ENCODE results near the gene AGBL1. TPM values are rescaled to one million over a fixed set of nuclear protein-coding genes. Genes with fewer than 3 reads are reported as not detected.
"Not testable (repeated sequence)": the region's sequence is repeated elsewhere in the genome, so short reads cannot be mapped to it uniquely, and the experiment has no call there.

The AGBL1 gene
- total RNA-seq, 1 experiment from 2014 or later, result not detected

- ChIA-PET CTCF (no interaction called here), POLR2A (ENCODE audit: unreplicated experiment) (no interaction called here)
- no peaks in the 10 kb centered on the region for H4K20me1 ChIP-seq (ENCODE audit: insufficient read depth)
- H3K4me1 ChIP-seq (replicated peaks; ENCODE audit: insufficient read depth), result no peaks in the 10 kb centered on the region
- no peaks in the 10 kb centered on the region for H3K79me2 ChIP-seq (ENCODE audit: low read depth)
- no peak overlapping the region for H3K4me3 ChIP-seq
- H3F3A ChIP-seq (ENCODE audit: insufficient read depth, low read depth), result no peaks in the 10 kb centered on the region
- DNase-seq, result no peak
- H3K9me3 ChIP-seq (ENCODE audit: insufficient read depth, low read depth), result no peaks in the 10 kb centered on the region
- H2AFZ ChIP-seq, result no peak overlapping the region
- H3K9me2 ChIP-seq (ENCODE audit: insufficient read depth), result no peaks in the 10 kb centered on the region
- H3K4me2 ChIP-seq, result no peak overlapping the region
- no peaks in the 10 kb centered on the region for H3K36me3 ChIP-seq (ENCODE audit: low read depth)
- TF ChIP-seq, protein P1, sequence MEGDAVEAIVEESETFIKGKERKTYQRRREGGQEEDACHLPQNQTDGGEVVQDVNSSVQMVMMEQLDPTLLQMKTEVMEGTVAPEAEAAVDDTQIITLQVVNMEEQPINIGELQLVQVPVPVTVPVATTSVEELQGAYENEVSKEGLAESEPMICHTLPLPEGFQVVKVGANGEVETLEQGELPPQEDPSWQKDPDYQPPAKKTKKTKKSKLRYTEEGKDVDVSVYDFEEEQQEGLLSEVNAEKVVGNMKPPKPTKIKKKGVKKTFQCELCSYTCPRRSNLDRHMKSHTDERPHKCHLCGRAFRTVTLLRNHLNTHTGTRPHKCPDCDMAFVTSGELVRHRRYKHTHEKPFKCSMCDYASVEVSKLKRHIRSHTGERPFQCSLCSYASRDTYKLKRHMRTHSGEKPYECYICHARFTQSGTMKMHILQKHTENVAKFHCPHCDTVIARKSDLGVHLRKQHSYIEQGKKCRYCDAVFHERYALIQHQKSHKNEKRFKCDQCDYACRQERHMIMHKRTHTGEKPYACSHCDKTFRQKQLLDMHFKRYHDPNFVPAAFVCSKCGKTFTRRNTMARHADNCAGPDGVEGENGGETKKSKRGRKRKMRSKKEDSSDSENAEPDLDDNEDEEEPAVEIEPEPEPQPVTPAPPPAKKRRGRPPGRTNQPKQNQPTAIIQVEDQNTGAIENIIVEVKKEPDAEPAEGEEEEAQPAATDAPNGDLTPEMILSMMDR (conservative IDR thresholded peaks at IDR 0.05), result no peak
- no peak for TF ChIP-seq EZH2 (IDR thresholded peaks at IDR 0.05; ENCODE audit: low read depth)
- no TSS peak for BruUV-seq (replicated peaks)
- intact Hi-C loops (cut with micrococcal nuclease; ENCODE audit: unreplicated experiment), result no loop called here
- H3K27ac ChIP-seq, result no peak overlapping the region
- H3K27me3 ChIP-seq (ENCODE audit: insufficient read depth, low read depth), result no peaks in the 10 kb centered on the region
Observed at GRCh38 chr15:87038404-87038803, 958.7 kb downstream of the AGBL1 start.

DNA sequence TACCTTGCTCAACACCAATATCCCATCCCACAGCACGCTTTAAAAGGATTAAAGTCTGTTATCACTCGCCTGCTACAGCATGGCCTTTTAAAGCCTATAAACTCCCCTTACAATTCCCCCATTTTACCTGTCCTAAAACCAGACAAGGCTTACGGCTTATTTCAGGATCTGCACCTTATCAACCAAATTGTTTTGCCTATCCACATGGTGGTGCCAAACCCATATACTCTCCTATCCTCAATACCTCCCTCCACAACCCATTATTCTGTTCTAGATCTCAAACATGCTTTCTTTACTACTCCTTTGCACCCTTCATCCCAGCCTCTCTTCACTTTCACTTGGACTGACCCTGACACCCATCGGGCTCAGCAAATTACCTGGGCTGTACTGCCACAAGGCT lies 962.9 kb downstream of the AGBL1 start:
- H3K4me3 ChIP-seq; H3K9me2 ChIP-seq (ENCODE audit: insufficient read depth); H3K79me2 ChIP-seq (ENCODE audit: low read depth); H4K20me1 ChIP-seq (ENCODE audit: insufficient read depth); BruUV-seq (replicated peaks); H3K9me3 ChIP-seq (ENCODE audit: insufficient read depth, low read depth); H3K27ac ChIP-seq; H3K4me1 ChIP-seq (replicated peaks; ENCODE audit: insufficient read depth); H3F3A ChIP-seq (ENCODE audit: insufficient read depth, low read depth); DNase-seq; intact Hi-C loops (cut with micrococcal nuclease; ENCODE audit: unreplicated experiment); H3K27me3 ChIP-seq (ENCODE audit: insufficient read depth, low read depth); H3K4me2 ChIP-seq; POLR2A ChIA-PET (ENCODE audit: unreplicated experiment); CTCF ChIA-PET; H2AFZ ChIP-seq; H3K36me3 ChIP-seq (ENCODE audit: low read depth): not testable (repeated sequence)

GRCh38 chr15:87045746-87046145 lies 966.1 kb downstream of the AGBL1 start:
- H3K9me3 ChIP-seq (ENCODE audit: insufficient read depth, low read depth), result no peaks in the 10 kb centered on the region
- no peaks in the 10 kb centered on the region for H3F3A ChIP-seq (ENCODE audit: insufficient read depth, low read depth)
- H3K4me2 ChIP-seq, result no peak overlapping the region
- ChIA-PET CTCF (no interaction called here), POLR2A (ENCODE audit: unreplicated experiment) (no interaction called here)
- no peaks in the 10 kb centered on the region for H3K9me2 ChIP-seq (ENCODE audit: insufficient read depth)
- no peaks in the 10 kb centered on the region for H3K27me3 ChIP-seq (ENCODE audit: insufficient read depth, low read depth)
- H2AFZ ChIP-seq, result no peak overlapping the region
- H3K36me3 ChIP-seq (ENCODE audit: low read depth), result no peaks in the 10 kb centered on the region
- no peaks in the 10 kb centered on the region for H4K20me1 ChIP-seq (ENCODE audit: insufficient read depth)
- H3K4me1 ChIP-seq (replicated peaks; ENCODE audit: insufficient read depth), result no peaks in the 10 kb centered on the region
- H3K79me2 ChIP-seq (ENCODE audit: low read depth), result no peaks in the 10 kb centered on the region
- H3K4me3 ChIP-seq, result no peak overlapping the region
- no peak overlapping the region for H3K27ac ChIP-seq
- DNase-seq, result peak; percentile 11 to 58
- BruUV-seq (replicated peaks), result no TSS peak
- intact Hi-C loops (cut with micrococcal nuclease; ENCODE audit: unreplicated experiment), result no loop called here
- no peak for TF ChIP-seq EZH2 (IDR thresholded peaks at IDR 0.05; ENCODE audit: low read depth)
- TF ChIP-seq, protein P1 (conservative IDR thresholded peaks at IDR 0.05), result no peak

- TF ChIP-seq, protein P1 (conservative IDR thresholded peaks at IDR 0.05), result no peak
- no peak for TF ChIP-seq EZH2 (IDR thresholded peaks at IDR 0.05; ENCODE audit: low read depth)
- BruUV-seq (replicated peaks), result no TSS peak
- Histone ChIP-seq H3K27ac (no peak overlapping the region), H2AFZ (no peak overlapping the region), H3K27me3 (ENCODE audit: insufficient read depth, low read depth) (no peaks in the 10 kb centered on the region), H3K79me2 (ENCODE audit: low read depth) (no peaks in the 10 kb centered on the region), H3K36me3 (ENCODE audit: low read depth) (no peaks in the 10 kb centered on the region), H4K20me1 (ENCODE audit: insufficient read depth) (no peaks in the 10 kb centered on the region), H3F3A (ENCODE audit: insufficient read depth, low read depth) (no peaks in the 10 kb centered on the region), H3K4me1 (replicated peaks; ENCODE audit: insufficient read depth) (no peaks in the 10 kb centered on the region), H3K4me3 (no peak overlapping the region), H3K9me2 (ENCODE audit: insufficient read depth) (no peaks in the 10 kb centered on the region), H3K4me2 (no peak overlapping the region), H3K9me3 (ENCODE audit: insufficient read depth, low read depth) (no peaks in the 10 kb centered on the region)
- ChIA-PET POLR2A (ENCODE audit: unreplicated experiment) (no interaction called here), CTCF (no interaction called here)
- intact Hi-C loops (cut with micrococcal nuclease; ENCODE audit: unreplicated experiment), result no loop called here
- DNase-seq, result no peak
Observed at GRCh38 chr15:87047203-87047965, 967.7 kb downstream of the AGBL1 start.

Data from PC-9 (cell line).